Measurements from ENCODE around the gene MEIS2.

- TF ChIP-seq, protein P1, sequence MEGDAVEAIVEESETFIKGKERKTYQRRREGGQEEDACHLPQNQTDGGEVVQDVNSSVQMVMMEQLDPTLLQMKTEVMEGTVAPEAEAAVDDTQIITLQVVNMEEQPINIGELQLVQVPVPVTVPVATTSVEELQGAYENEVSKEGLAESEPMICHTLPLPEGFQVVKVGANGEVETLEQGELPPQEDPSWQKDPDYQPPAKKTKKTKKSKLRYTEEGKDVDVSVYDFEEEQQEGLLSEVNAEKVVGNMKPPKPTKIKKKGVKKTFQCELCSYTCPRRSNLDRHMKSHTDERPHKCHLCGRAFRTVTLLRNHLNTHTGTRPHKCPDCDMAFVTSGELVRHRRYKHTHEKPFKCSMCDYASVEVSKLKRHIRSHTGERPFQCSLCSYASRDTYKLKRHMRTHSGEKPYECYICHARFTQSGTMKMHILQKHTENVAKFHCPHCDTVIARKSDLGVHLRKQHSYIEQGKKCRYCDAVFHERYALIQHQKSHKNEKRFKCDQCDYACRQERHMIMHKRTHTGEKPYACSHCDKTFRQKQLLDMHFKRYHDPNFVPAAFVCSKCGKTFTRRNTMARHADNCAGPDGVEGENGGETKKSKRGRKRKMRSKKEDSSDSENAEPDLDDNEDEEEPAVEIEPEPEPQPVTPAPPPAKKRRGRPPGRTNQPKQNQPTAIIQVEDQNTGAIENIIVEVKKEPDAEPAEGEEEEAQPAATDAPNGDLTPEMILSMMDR (IDR thresholded peaks at IDR 0.05; ENCODE audit: low read depth, low read length): no peak
- no peak for TF ChIP-seq EZH2phosphoT487 (IDR thresholded peaks at IDR 0.05; ENCODE audit: low read depth)
Measured at GRCh38 chr15:37086120-37086519, 14.2 kb downstream of the MEIS2 start.

Data from OCI-LY3 (cell line).